A549 treated with CORT108297 at 1 μM for 4 hours (cell line): Measurements from ENCODE around the gene DYRK2. TPM values are rescaled to one million over a fixed set of nuclear protein-coding genes. Genes with fewer than 3 reads are reported as not detected.

Experiments used
- total RNA-seq: library from RNA; stranded (reverse); fragments of 200-300 nt; extraction: Qiagen RNA extraction; gene quantifications from 5 replicates; pipeline ENCODE4 v1.2.3, GENCODE V29; 2022

DYRK2 gene
- 9.0 to 13.7 TPM (median 12.5 TPM) in 5 replicates for total RNA-seq

DNA sequence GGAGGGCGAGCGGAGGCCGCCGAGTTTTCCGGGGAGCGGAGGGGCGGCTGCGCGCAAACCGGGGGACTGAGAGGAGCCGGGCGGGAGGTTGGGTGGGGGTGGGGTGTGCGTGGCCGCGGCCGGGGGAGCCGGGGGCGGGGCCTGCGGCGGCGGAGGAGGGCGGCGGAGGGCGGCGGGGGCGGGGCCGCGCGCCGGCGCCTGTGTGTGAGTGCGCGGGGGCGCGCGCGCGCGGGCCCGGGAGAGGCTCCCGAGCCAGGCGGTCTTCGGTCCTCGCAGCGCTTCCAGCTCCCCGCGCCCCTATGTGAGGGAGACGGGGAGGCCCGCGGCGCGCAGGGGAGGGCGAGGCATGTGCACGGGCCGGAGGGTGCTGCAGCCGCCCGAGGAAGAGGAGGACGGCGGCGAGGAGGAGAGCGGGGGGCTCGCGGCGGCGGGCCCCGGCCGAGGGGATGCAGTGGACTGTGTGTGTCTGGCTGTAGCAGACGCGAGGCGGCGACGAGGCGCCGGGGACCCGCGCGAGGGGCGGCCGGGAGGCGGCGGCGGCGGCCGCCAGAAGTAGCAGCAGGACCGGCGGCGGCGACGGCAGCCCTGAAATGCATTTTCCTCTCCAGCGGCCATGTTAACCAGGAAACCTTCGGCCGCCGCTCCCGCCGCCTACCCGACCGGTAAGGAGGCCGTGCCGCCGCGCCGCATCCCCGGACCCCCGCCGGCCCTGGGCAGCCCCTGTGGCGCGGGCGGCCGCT is at the start of gene DYRK2:
DYRK2 (plus strand) TSS at position 225 of the 740 bp plus-strand sequence; CDS start at position 614, 389 bp downstream.

